ENCODE results near the gene PCDHGA1. TPM values are rescaled to one million over a fixed set of nuclear protein-coding genes. Genes with fewer than 3 reads are reported as not detected.

The PCDHGA1 gene
- total RNA-seq, 1 experiment from 2014 or later: not detected

GRCh38 chr5:141366016-141366896, 35.9 kb downstream of the PCDHGA1 start:
- H3K27ac Mint-ChIP-seq (ENCODE audit: unreplicated experiment): no peak overlapping the region
- DNase-seq: no peak
- no peaks in the 10 kb centered on the region for H3K27me3 Mint-ChIP-seq (ENCODE audit: unreplicated experiment)
- H3K4me1 Mint-ChIP-seq (ENCODE audit: low read depth, unreplicated experiment): no peaks in the 10 kb centered on the region
- H3K36me3 Mint-ChIP-seq (ENCODE audit: insufficient read depth, unreplicated experiment): peaks cover 7% of the 10 kb centered on the region
- H3K9me3 Mint-ChIP-seq (ENCODE audit: low read depth, unreplicated experiment): peaks cover 17% of the 10 kb centered on the region
- H3K4me3 Mint-ChIP-seq (ENCODE audit: low read depth, unreplicated experiment): no peak overlapping the region
- intact Hi-C loops (cut with micrococcal nuclease; ENCODE audit: unreplicated experiment): no loop called here
- no TSS peak for BruUV-seq (replicated peaks)
- CTCF ChIA-PET: no interaction called here
- TF ChIP-seq CTCF (IDR thresholded peaks at IDR 0.05; ENCODE audit: unreplicated experiment): no peak

- TF ChIP-seq CTCF (IDR thresholded peaks at IDR 0.05; ENCODE audit: unreplicated experiment): no peak
- Mint-ChIP-seq H3K4me3 (ENCODE audit: low read depth, unreplicated experiment) (peak within 1 kb of the TSS; percentile 62), H3K27me3 (ENCODE audit: unreplicated experiment) (no peaks in the 10 kb centered on the region), H3K9me3 (ENCODE audit: low read depth, unreplicated experiment) (peaks cover 14% of the 10 kb centered on the region), H3K36me3 (ENCODE audit: insufficient read depth, unreplicated experiment) (peaks cover 9% of the 10 kb centered on the region), H3K4me1 (ENCODE audit: low read depth, unreplicated experiment) (no peaks in the 10 kb centered on the region), H3K27ac (ENCODE audit: unreplicated experiment) (peak within 1 kb of the TSS; percentile 75)
- BruUV-seq (replicated peaks): TSS peak; percentile 60
- intact Hi-C loops (cut with micrococcal nuclease; ENCODE audit: unreplicated experiment): loop anchor here (1.0 kb wide), 1 partner anchor 191 kb away; no protein-coding TSS in a partner anchor
- CTCF ChIA-PET: interaction anchor here (0.7 to 1.4 kb wide), 8 partner anchors 105 to 321 kb away, joined by 3 to 10 read pairs (median 4); partner anchors contain the start of genes PCDHB14 and PCDHGC3
- DNase-seq: peak; percentile 41
These were observed 39.9 kb downstream of the PCDHGA1 start, which contains the start of gene PCDHGB3 for GRCh38 chr5:141369994-141370848. TSS of gene PCDHGB3 (plus strand) at chr5:141370242. CDS start at chr5:141370395, 153 bp downstream.

GRCh38 chr5:141371572-141372475, 41.5 kb downstream of the PCDHGA1 start:
- TF ChIP-seq CTCF (IDR thresholded peaks at IDR 0.05; ENCODE audit: unreplicated experiment): no peak
- no TSS peak for BruUV-seq (replicated peaks)
- H3K27ac Mint-ChIP-seq (ENCODE audit: unreplicated experiment): no peak overlapping the region
- H3K9me3 Mint-ChIP-seq (ENCODE audit: low read depth, unreplicated experiment): peaks cover 9% of the 10 kb centered on the region
- H3K4me1 Mint-ChIP-seq (ENCODE audit: low read depth, unreplicated experiment): no peaks in the 10 kb centered on the region
- peaks cover 9% of the 10 kb centered on the region for H3K36me3 Mint-ChIP-seq (ENCODE audit: insufficient read depth, unreplicated experiment)
- no peaks in the 10 kb centered on the region for H3K27me3 Mint-ChIP-seq (ENCODE audit: unreplicated experiment)
- intact Hi-C loops (cut with micrococcal nuclease; ENCODE audit: unreplicated experiment): no loop called here
- H3K4me3 Mint-ChIP-seq (ENCODE audit: low read depth, unreplicated experiment): no peak overlapping the region
- CTCF ChIA-PET: no interaction called here
- no peak for DNase-seq
